Glomerular visceral epithelial cell (primary cell): Measurements from ENCODE around the gene MRPL14.

Source experiments
- DNase-seq: peaks from one replicate; pipeline ENCODE4 v3.0.0-alpha.2; 2016; ENCODE audit errors: extremely low spot score

MRPL14 gene

DNA sequence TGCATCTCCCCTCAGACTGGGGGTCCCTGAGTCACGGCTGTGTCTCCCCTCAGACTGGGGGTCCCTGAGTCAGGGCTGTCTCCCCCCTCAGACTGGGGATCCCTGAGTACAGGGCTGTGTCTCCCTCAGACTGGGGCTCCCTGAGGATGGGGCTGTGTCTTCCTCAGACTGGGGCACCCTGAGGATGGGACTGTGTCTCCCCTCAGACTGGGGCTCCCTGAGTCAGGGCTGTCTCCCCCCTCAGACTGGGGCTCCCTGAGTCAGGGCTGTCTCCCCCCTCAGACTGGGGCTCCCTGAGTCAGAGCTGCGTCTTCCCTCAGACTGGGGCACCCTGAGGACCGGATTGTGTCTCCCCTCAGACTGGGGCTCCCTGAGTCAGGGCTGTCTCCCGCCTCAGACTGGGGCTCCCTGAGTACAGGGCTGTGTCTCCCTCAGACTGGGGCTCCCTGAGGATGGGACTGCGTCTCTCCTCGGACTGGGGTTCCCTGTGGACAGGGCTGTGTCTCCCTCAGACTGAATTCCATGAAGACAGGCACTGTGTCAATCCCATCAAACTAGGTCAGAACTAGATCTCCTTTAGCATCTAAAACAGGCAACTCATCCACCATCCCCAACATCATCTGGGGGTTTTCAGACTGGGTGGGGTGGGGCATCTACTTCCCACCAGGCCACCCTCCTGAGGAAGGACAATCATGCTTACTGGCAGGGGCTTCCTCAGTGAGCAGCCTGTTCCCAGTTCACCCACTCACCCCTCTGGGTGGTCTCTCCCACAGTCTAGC, 60.7 kb downstream of the MRPL14 start:
- DNase-seq: no peak

DNA sequence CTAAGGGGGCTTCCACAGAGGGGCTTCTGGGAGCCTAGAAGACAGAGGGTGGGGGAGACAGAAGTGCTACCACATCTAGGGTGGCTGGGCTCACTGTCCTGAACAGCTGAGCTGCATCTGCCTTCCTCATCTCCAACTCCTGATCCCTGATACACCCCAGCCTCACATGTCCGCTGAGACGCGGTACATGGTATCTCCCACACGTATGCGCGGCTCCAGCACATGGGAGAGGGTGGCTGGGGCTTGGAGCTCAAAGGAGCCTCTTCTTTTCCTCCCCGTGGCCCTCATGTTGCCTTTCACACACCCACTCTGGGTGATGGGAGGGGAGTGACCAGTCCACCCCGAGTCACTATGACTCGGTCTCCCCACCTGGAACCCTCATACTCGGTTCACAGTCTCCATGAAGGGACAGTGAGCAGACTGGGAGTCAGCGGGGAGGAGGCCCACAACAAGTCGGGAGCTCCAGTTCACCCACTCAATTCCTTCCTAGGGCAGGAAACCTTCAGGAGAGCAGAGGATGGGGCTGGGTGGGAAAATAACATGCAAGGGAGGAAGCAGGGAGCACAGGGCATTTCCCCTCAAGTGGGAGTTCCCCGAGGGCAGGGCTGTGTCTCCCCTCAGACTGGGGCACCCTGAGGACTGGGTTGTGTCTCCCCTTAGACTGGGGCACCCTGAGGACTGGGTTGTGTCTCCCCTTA, 61.7 kb downstream of the MRPL14 start:
- DNase-seq: no peak

GRCh38 chr6:44064948-44065272, 62.3 kb downstream of the MRPL14 start:
- DNase-seq: no peak

DNA sequence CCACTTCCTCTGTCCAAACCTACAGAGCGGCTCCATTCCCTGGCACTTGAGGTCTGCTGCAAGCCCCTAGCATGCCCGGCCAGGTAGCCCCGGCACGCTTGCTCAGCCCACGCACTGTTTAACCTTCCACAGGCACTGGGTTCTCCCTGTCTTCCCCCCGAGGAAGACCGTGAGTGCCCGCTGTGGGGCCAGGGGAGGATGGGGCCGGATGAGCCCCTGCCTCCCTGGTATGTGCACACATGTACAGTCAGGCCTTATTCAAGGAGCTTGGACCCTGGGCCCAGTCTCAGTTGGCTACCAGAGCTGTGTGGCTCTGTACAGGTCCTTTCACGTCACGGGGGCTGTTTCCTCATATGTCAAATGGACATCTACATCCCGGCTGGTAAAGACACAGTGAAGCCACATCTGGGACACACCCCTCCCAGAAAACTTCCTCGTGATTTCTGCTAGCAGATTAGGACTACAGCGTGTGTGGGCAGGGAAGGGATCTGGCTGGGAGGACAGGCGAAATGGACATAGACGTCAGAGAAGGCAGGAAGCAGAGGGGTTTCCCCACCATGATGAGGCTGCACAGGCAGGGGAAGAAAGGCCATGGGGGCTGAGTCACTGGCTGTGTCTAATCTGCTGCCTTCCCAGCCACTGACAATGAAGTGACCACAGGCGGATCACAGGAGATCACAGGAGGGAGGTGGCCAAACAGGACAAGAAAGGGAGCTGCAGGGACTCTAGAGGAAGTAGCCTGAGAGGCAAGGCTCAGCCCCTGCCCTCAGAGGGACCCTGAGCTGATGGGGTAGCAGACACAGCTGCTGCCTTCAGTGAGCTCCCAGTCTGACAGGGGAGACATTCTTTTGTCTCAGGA, 62.9 kb downstream of the MRPL14 start:
- peak; percentile 97 for DNase-seq

GRCh38 chr6:44063561-44064059, 63.6 kb downstream of the MRPL14 start:
- no peak for DNase-seq
